GM21526 (cell line): ENCODE data around the gene ATXN1.
A peak's percentile ranks its signal among the peaks of the same experiment; 100 is the strongest.

ENCODE experiments used
- ATAC-seq: cut with Tn5 transposase; IDR thresholded peaks from one replicate; pipeline ENCODE4 v1.9.1; 2021; ENCODE audit warnings: moderate library complexity; ENCODE audit not compliant: unreplicated experiment, low FRiP score

ATXN1 gene

GRCh38 chr6:16683641-16684194 is 77.5 kb downstream of the ATXN1 start:
- ATAC-seq, result no peak

GRCh38 chr6:16681260-16681873 is 79.9 kb downstream of the ATXN1 start:
- no peak for ATAC-seq

GRCh38 chr6:16679050-16679449 is 82.2 kb downstream of the ATXN1 start:
- ATAC-seq, result no peak

- no peak for ATAC-seq
Observed at GRCh38 chr6:16677458-16677857, 83.8 kb downstream of the ATXN1 start.

GRCh38 chr6:16676978-16677377 is 84.3 kb downstream of the ATXN1 start:
- no peak for ATAC-seq

GRCh38 chr6:16676376-16676775 is 84.9 kb downstream of the ATXN1 start:
- no peak for ATAC-seq

- no peak for ATAC-seq
Observed at GRCh38 chr6:16674801-16675392, 86.4 kb downstream of the ATXN1 start.

- no peak for ATAC-seq
Observed at GRCh38 chr6:16673011-16673797, 88.1 kb downstream of the ATXN1 start.

GRCh38 chr6:16671302-16672289 is 89.7 kb downstream of the ATXN1 start:
- no peak for ATAC-seq

- ATAC-seq, result peak; percentile 37
Observed at GRCh38 chr6:16670617-16671051, 90.6 kb downstream of the ATXN1 start.

- ATAC-seq, result peak; percentile 64
Observed at GRCh38 chr6:16670183-16670582, 91.1 kb downstream of the ATXN1 start.

GRCh38 chr6:16669227-16669626 is 92.0 kb downstream of the ATXN1 start:
- ATAC-seq, result no peak

GRCh38 chr6:16667509-16667908 is 93.8 kb downstream of the ATXN1 start:
- no peak for ATAC-seq

- ATAC-seq, result no peak
Observed at GRCh38 chr6:16665992-16666391, 95.3 kb downstream of the ATXN1 start.

GRCh38 chr6:16665182-16665581 is 96.1 kb downstream of the ATXN1 start:
- no peak for ATAC-seq

- no peak for ATAC-seq
Observed at GRCh38 chr6:16663901-16664300, 97.4 kb downstream of the ATXN1 start.

GRCh38 chr6:16660157-16660497 is 101.1 kb downstream of the ATXN1 start:
- peak; percentile 52 for ATAC-seq

GRCh38 chr6:16659466-16660156 is 101.6 kb downstream of the ATXN1 start:
- ATAC-seq, result peak; percentile 7

- no peak for ATAC-seq
Observed at GRCh38 chr6:16658348-16659034, 102.8 kb downstream of the ATXN1 start.
